ENCODE measurements around the gene IGF1R. TPM values are rescaled to one million over a fixed set of nuclear protein-coding genes. Genes with fewer than 3 reads are reported as not detected.

IGF1R gene
- total and polyA plus RNA-seq, 2 experiments from 2014 or later = 10.8 to 42.9 TPM

- WGBS (ENCODE audit: low lambda C conversion rate, missing lambda C conversion rate) = 95% methylated on average over 8 of the region's 8 CpGs
- Histone ChIP-seq H3K4me1 (ENCODE audit: insufficient read depth) (peaks cover 5% of the 10 kb centered on the region), H3K9me2 (replicated peaks; ENCODE audit: insufficient read depth) (no peaks in the 10 kb centered on the region), H2AFZ (no peak overlapping the region), H3K9me3 (ENCODE audit: low read depth) (no peaks in the 10 kb centered on the region), H4K20me1 (ENCODE audit: insufficient read depth, poor library complexity, severe bottlenecking) (no peaks in the 10 kb centered on the region), H3K4me3 (no peak overlapping the region), H3K36me3 (replicated peaks; ENCODE audit: insufficient read depth, low read depth) (no peaks in the 10 kb centered on the region), H3K27me3 (no peaks in the 10 kb centered on the region), H3K79me2 (no peaks in the 10 kb centered on the region), H3K4me2 (no peak overlapping the region), H3K27ac (no peak overlapping the region)
- no peak for TF ChIP-seq CTCF (IDR thresholded peaks at IDR 0.05; ENCODE audit: poor library complexity)
- TF ChIP-seq EZH2 (IDR thresholded peaks at IDR 0.05; ENCODE audit: borderline replicate concordance) = no peak
- no peak for TF ChIP-seq EZH2phosphoT487 (IDR thresholded peaks at IDR 0.05; ENCODE audit: low read depth, severe bottlenecking, unreplicated experiment)
- DNase-seq (ENCODE audit: low spot score) = no peak
Measured at GRCh38 chr15:98970799-98971198, 322.5 kb downstream of the IGF1R start.

- no peaks in the 10 kb centered on the region for H3K4me1 ChIP-seq (ENCODE audit: insufficient read depth)
- WGBS (ENCODE audit: low lambda C conversion rate, missing lambda C conversion rate) = 82% methylated on average over 1 of the region's 1 CpG
- TF ChIP-seq EZH2phosphoT487 (IDR thresholded peaks at IDR 0.05; ENCODE audit: low read depth, severe bottlenecking, unreplicated experiment) = no peak
- no peak for TF ChIP-seq CTCF (IDR thresholded peaks at IDR 0.05; ENCODE audit: poor library complexity)
- TF ChIP-seq EZH2 (IDR thresholded peaks at IDR 0.05; ENCODE audit: borderline replicate concordance) = no peak
Measured at GRCh38 chr15:98976500-98976899, 328.2 kb downstream of the IGF1R start.

GRCh38 chr15:98977441-98977840, 329.1 kb downstream of the IGF1R start:
- H3K36me3 ChIP-seq (replicated peaks; ENCODE audit: insufficient read depth, low read depth) = no peaks in the 10 kb centered on the region
- no peaks in the 10 kb centered on the region for H4K20me1 ChIP-seq (ENCODE audit: insufficient read depth, poor library complexity, severe bottlenecking)
- no peaks in the 10 kb centered on the region for H3K27me3 ChIP-seq
- H3K9me3 ChIP-seq (ENCODE audit: low read depth) = no peaks in the 10 kb centered on the region
- no peak for TF ChIP-seq EZH2phosphoT487 (IDR thresholded peaks at IDR 0.05; ENCODE audit: low read depth, severe bottlenecking, unreplicated experiment)
- TF ChIP-seq CTCF (IDR thresholded peaks at IDR 0.05; ENCODE audit: poor library complexity) = no peak
- no peak for TF ChIP-seq EZH2 (IDR thresholded peaks at IDR 0.05; ENCODE audit: borderline replicate concordance)
- no peak overlapping the region for H2AFZ ChIP-seq
- H3K9me2 ChIP-seq (replicated peaks; ENCODE audit: insufficient read depth) = no peaks in the 10 kb centered on the region
- no peak overlapping the region for H3K27ac ChIP-seq
- no peak overlapping the region for H3K4me2 ChIP-seq
- H3K4me1 ChIP-seq (ENCODE audit: insufficient read depth) = peaks cover 3% of the 10 kb centered on the region
- DNase-seq (ENCODE audit: low spot score) = no peak
- 87% methylated on average over 3 of the region's 3 CpGs for WGBS (ENCODE audit: low lambda C conversion rate, missing lambda C conversion rate)
- no peak overlapping the region for H3K4me3 ChIP-seq
- H3K79me2 ChIP-seq = no peaks in the 10 kb centered on the region

More at GRCh38 chr15:98976500-98976899, 328.2 kb downstream of the IGF1R start:
- Histone ChIP-seq H3K27me3 (no peaks in the 10 kb centered on the region), H3K4me3 (no peak overlapping the region), H3K79me2 (no peaks in the 10 kb centered on the region), H3K9me2 (replicated peaks; ENCODE audit: insufficient read depth) (no peaks in the 10 kb centered on the region), H3K9me3 (ENCODE audit: low read depth) (no peaks in the 10 kb centered on the region), H3K36me3 (replicated peaks; ENCODE audit: insufficient read depth, low read depth) (no peaks in the 10 kb centered on the region), H3K4me2 (no peak overlapping the region), H4K20me1 (ENCODE audit: insufficient read depth, poor library complexity, severe bottlenecking) (no peaks in the 10 kb centered on the region), H3K27ac (no peak overlapping the region), H2AFZ (no peak overlapping the region)
- no peak for DNase-seq (ENCODE audit: low spot score)

GRCh38 chr15:98978153-98978552, 329.8 kb downstream of the IGF1R start:
- H3K27ac ChIP-seq = no peak overlapping the region
- TF ChIP-seq EZH2phosphoT487 (IDR thresholded peaks at IDR 0.05; ENCODE audit: low read depth, severe bottlenecking, unreplicated experiment) = no peak
- TF ChIP-seq EZH2 (IDR thresholded peaks at IDR 0.05; ENCODE audit: borderline replicate concordance) = no peak
- TF ChIP-seq CTCF (IDR thresholded peaks at IDR 0.05; ENCODE audit: poor library complexity) = no peak
- H3K9me3 ChIP-seq (ENCODE audit: low read depth) = no peaks in the 10 kb centered on the region
- H2AFZ ChIP-seq = no peak overlapping the region
- no peak for DNase-seq (ENCODE audit: low spot score)
- WGBS (ENCODE audit: low lambda C conversion rate, missing lambda C conversion rate) = 92% methylated on average over 3 of the region's 3 CpGs
- no peaks in the 10 kb centered on the region for H4K20me1 ChIP-seq (ENCODE audit: insufficient read depth, poor library complexity, severe bottlenecking)
- no peak overlapping the region for H3K4me3 ChIP-seq
- no peak overlapping the region for H3K4me2 ChIP-seq
- H3K27me3 ChIP-seq = no peaks in the 10 kb centered on the region
- no peaks in the 10 kb centered on the region for H3K9me2 ChIP-seq (replicated peaks; ENCODE audit: insufficient read depth)
- no peaks in the 10 kb centered on the region for H3K79me2 ChIP-seq
- H3K36me3 ChIP-seq (replicated peaks; ENCODE audit: insufficient read depth, low read depth) = no peaks in the 10 kb centered on the region
- H3K4me1 ChIP-seq (ENCODE audit: insufficient read depth) = peaks cover 3% of the 10 kb centered on the region
